ENCODE measurements around the gene HSPA1L.
"Not testable (repeated sequence)": the region's sequence is repeated elsewhere in the genome, so short reads cannot be mapped to it uniquely, and the experiment has no call there.

Gene HSPA1L

DNA sequence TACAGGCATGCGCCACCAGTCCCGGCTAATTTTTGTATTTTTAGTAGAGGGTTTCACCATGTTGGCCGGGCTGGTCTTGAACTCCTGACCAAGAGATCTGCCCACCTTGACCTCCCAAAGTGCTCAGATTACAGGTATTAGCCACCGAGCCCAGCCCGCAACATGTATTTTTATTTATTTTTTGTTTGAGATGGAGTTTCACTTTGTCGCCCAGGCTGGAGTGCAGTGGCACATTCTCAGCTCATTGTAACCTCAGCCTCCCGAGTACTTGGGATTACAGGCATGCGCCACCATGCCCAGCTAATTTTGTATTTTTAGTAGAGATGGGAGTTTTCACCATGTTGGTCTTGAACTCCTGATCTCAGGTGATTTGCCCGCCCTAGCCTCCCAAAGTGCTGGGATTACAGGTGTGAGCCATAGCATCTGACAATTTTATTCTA lies 23.1 kb upstream of the HSPA1L start:
- not testable (repeated sequence) for DNase-seq (ENCODE audit: low read depth); H3K4me3 ChIP-seq (ENCODE audit: low read depth, low read length)

DNA sequence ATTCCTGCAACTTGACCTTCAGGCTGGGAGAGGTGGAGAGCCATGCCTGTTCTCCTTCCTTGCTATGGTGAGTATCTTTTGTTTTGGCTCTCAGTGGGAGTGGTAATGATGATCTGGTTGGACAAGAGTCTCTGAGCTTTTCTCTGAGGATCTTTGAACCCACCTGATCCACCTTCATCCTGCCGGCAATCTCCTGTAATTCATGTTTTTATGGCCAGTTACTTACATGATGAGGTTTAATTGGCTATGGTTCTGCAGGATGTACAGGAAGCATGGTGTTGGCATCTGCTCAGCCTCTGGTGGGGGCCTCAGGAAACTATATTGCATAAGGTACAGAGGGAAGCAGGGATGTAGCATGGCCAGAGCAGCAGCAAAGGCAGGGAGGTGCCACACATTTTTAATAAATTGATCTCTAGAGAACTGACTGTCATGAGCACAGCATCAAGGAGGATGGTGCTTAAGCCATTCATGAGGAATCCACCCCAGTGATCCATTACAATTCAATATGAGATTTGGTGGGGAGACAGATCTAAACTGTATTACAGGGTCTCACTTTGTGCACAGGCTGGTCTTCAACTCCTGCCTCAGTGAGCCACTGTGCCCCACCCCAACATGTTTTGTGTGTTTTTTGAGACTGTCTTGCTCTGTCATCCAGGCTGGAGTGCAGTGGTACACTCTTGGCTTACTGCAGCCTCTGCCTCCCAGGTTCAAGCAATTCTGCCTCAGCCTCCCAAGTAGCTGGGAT lies 22.5 kb upstream of the HSPA1L start:
- DNase-seq (ENCODE audit: low read depth) = no peak
- peak overlapping the region; percentile 89 for H3K4me3 ChIP-seq (ENCODE audit: low read depth, low read length)

DNA sequence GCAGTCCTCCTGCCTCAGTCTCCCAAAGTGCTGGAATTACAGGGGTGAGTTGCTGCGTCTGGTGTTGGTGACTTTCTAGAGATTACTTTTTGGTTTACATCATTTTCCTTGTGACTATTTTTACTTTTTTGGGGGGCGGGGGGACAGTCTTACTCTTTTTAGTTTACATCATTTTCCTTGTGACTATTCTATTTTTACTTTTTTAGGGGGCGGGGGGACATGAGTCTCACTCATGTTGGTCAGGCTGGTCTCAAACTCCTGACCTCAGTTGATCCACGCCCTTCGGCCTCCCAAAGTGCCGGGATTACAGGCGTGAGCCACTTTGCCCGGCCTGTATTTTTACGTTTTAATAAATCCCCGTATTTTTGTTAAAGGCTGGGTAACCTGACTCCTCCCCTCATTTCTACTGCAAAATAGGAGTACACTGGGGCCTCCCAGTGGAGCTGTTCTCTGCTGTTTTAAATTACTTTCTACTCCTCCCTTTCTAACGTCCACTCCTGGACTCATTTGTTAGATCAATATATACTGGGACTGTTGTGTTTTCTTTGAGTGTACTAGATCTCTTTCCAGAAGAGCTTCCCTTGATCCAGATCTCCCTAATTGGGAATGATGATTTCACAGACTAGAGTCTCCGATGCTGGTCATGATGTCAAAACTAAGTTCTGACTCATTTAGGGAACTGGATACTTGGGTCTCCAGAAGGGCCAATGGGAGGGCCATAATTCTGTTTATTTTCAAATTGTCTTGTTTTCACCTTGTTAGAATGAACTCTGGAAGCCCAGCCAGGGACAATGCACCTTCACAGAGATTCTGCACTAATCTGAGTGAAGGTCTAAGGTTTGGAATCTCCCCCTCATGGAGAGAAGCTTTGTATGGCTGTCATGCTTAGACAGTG lies 21.6 kb upstream of the HSPA1L start:
- DNase-seq (ENCODE audit: low read depth) = no peak
- peak overlapping the region; percentile 89 for H3K4me3 ChIP-seq (ENCODE audit: low read depth, low read length)

DNA sequence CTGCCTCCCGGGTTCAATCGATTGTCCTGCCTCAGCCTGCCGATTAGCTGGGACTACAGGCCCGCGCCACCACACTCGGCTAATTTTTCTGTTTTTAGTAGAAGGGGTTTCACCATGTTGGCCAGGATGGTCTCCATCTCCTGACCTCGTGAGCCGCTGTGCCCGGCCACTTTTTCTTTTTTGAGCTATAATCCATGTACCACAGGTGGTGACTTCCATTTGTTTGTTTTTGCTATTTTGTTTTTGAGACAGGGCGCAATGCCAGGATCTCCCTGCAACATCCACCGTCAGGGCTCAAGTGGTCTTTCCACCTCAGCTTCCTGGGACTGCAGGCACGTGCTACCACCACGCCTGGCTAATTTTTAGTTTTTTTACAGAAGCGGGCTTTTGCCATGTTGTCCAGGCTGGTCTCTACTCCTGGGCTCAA lies 21.0 kb upstream of the HSPA1L start:
- no peak for DNase-seq (ENCODE audit: low read depth)
- H3K4me3 ChIP-seq (ENCODE audit: low read depth, low read length) = peak overlapping the region; percentile 89

DNA sequence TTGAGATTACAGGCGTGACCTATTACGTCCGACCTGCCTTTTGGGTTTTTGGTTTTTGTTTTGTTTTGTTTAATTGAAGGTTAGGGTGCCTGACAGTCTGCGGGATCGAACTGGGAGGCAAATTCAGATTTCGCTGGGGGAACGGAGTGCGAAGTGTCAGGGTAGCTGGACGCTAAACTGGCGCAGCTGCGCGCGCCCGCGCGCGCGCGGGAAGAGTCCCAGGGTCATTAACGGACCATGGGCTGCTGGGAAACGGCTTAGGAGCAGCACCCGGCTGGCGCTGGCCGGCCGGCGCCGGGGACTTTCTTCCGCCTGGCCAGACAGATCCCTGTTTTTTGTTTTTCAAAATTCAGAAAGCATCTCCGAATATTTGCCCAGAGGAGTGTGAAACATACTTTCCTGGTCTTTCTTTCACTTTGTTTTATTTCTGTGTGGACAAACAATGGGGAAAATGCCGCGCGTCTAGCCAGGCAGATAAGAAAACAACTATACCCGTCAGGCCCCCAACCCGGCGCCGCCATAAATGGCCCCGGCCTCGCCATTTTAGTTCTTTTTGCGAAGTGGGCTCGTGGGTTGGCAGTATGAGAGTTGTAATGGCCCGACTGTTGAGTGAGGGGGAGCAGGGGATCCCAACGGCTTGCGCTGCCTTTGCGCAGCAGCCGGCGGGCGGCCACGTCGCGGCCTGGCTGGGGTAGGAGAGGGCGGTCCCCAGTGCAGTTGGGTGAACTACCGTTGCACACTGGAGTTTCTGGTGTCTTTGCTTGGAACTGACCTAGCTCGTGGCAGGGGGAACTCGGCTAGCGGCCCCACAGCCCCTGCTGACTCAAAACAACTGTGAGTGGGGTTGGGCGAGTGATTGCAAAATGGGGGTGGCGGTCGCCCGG lies 19.5 kb upstream of the HSPA1L start:
- H3K4me3 ChIP-seq (ENCODE audit: low read depth, low read length) = peak overlapping the region; percentile 89
- peak; percentile 55 for DNase-seq (ENCODE audit: low read depth)

DNA sequence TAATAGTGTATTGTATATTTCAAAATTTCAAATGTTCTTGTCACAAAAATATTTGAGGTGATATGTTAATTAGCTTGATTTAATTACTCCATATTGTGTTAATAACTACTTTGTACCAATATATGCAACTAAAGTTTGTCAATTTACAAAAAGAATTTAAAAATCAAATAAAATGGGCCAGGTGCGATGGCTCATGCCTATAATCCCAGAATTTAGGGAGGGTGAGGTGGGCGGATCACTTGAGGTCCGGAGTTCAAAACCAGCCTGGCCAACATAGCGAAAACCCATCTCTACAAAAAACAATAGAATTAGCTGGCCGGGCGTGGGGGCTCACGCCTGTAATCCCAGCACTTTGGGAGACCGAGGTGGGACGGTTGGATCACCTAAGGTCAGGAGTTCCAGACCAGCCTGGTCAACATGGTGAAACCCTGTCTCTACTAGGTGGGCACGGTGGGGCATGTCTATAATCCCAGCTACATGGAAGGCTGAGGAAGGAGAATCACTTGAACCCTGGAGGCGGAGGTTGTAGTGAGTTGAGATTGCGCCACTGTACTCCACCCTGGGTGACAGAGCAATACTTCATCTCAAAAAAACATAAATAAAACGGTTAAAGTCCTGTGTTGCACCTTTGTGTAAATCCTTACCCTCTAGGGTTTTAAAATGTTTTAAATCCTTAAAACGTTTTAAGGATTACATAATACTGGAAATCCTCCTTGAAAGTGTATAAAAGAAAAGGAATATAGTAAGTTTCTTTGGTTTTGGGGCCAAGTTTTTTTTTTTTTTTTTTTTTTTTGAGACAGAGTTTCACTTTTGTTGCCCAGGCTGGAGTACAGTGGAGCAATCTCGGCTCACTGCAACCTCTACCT lies 16.5 kb upstream of the HSPA1L start:
- peak overlapping the region; percentile 55 for H3K4me3 ChIP-seq (ENCODE audit: low read depth, low read length)
- DNase-seq (ENCODE audit: low read depth) = no peak

DNA sequence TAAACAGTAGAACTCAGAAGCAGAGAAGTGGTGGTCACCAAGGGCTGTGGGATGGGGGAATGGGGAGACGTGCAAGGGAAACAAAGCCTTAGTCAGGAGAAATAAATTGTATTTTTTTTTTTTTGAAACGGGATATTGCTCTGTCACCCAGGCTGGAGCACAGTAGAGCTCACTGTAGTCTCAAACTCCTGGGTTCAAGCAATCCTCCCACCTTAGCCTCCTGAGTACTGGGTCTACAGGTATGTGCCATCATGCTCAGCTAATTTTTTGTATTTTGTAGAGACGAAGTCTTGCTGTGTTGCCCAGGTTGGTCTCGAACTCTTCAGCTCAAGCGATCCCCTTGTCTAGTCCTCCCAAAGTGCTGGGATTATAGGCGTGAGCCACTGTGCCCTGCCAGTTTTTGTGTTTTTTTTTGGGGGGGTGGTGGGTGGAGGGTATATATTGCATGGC lies 15.8 kb upstream of the HSPA1L start:
- no peak for DNase-seq (ENCODE audit: low read depth)
- peak overlapping the region; percentile 55 for H3K4me3 ChIP-seq (ENCODE audit: low read depth, low read length)

DNA sequence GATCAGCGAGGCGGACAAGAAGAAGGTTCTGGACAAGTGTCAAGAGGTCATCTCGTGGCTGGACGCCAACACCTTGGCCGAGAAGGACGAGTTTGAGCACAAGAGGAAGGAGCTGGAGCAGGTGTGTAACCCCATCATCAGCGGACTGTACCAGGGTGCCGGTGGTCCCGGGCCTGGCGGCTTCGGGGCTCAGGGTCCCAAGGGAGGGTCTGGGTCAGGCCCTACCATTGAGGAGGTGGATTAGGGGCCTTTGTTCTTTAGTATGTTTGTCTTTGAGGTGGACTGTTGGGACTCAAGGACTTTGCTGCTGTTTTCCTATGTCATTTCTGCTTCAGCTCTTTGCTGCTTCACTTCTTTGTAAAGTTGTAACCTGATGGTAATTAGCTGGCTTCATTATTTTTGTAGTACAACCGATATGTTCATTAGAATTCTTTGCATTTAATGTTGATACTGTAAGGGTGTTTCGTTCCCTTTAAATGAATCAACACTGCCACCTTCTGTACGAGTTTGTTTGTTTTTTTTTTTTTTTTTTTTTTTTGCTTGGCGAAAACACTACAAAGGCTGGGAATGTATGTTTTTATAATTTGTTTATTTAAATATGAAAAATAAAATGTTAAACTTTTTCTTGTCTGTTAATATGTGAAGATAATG lies 14.7 kb upstream of the HSPA1L start:
- H3K4me3 ChIP-seq (ENCODE audit: low read depth, low read length) = peak overlapping the region; percentile 55
- no peak for DNase-seq (ENCODE audit: low read depth)

DNA sequence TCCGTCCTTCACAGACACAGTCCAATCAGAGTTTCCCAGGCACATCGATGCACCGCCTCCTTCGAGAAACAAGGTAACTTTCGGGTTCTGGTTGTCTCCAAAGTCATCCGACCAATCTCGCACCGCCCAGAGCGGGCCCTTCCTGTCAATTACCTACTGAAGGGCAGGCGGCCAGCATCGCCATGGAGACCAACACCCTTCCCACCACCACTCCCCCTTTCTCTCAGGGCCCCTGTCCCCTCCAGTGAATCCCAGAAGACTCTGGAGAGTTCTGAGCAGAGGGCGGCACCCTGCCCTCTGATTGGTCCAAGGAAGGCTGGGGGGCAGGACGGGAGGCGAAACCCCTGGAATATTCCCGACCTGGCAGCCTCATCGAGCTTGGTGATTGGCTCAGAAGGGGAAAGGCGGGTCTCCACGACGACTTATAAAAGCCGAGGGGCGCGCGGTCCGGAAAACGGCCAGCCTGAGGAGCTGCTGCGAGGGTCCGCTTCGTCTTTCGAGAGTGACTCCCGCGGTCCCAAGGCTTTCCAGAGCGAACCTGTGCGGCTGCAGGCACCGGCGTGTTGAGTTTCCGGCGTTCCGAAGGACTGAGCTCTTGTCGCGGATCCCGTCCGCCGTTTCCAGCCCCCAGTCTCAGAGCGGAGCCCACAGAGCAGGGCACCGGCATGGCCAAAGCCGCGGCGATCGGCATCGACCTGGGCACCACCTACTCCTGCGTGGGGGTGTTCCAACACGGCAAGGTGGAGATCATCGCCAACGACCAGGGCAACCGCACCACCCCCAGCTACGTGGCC lies 12.4 kb upstream of the HSPA1L start, which contains the start of gene HSPA1B:
Gene HSPA1B, plus strand, starts transcription at position 453 of the 794 bp plus-strand sequence. Its CDS starts 213 bp downstream, at position 666.
- DNase-seq (ENCODE audit: low read depth) = peak; percentile 99
- peak within 1 kb of the TSS; percentile 69 for H3K4me3 ChIP-seq (ENCODE audit: low read depth, low read length)

DNA sequence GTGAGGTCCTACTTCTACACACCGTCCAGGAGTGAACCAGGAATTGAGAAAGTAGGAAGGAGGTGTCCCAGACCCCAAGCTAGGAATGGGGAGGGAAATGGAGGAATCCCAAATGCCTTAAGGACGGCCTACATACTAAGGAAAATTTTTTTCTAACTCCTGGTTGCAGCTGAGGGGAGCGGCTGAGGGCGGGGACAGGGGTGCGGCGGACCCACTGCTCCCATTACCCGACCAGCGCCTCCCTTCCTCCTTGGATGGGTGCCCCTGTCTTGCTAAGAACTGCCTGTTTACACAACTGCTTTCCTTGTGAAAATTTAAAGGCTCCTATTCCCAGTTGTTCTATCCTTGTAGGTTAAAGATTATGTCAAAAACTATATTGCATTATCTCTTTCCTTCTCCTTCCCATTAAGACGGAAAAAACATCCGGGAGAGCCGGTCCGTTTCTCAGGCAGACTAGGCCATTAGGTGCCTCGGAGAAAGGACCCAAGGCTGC lies 11.8 kb upstream of the HSPA1L start:
- H3K4me3 ChIP-seq (ENCODE audit: low read depth, low read length) = peak overlapping the region; percentile 69
- peak; percentile 47 for DNase-seq (ENCODE audit: low read depth)

DNA sequence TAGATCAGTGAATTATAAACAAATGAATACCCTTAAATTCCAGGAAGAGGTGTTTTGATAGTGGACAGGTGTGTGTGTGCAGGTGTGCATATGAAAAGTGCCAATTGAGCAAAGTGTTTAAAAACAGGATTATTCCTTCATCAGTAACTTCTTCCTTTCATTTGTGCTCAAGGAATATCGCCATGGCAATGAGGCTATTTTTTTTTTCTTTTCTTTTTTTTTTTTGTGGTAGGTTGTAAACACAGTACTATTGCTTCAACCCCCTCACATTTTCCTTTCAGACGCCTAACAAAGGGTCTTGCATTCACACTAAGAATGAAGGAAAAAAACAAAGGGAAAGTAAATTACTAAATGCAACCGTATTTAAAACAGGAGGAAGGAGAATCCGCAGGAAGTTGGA lies 10.5 kb upstream of the HSPA1L start:
- H3K4me3 ChIP-seq (ENCODE audit: low read depth, low read length) = no peak overlapping the region
- DNase-seq (ENCODE audit: low read depth) = no peak

DNA sequence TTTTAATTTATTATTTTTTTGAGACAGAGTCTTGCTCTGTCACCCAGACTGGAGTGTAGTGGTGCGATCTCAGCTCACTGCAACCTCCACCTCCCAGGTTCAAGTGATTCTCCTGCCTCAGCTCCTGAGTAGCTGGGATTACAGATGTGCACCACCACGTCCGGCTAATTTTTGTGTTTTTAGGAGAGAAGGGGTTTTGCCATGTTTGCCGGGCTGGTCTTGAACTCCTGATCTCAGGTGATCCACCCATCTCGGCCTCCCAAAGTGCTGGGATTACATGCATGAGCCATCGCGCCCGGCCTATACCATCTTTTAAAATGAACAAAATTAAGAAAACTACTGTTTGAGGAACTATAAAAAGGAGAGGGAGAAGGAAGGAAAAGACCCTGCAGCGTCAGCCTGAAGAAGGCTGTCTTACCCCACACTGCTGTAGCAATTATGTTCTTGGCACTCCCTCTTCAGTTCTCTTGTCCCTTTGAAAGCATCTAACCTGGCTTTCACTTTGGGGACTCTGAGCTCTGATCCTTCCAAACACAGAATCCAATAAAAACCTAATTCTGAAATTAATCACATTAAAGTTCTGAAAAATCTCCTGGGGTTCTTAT lies 8.6 kb upstream of the HSPA1L start:
- H3K4me3 ChIP-seq (ENCODE audit: low read depth, low read length); DNase-seq (ENCODE audit: low read depth): not testable (repeated sequence)

DNA sequence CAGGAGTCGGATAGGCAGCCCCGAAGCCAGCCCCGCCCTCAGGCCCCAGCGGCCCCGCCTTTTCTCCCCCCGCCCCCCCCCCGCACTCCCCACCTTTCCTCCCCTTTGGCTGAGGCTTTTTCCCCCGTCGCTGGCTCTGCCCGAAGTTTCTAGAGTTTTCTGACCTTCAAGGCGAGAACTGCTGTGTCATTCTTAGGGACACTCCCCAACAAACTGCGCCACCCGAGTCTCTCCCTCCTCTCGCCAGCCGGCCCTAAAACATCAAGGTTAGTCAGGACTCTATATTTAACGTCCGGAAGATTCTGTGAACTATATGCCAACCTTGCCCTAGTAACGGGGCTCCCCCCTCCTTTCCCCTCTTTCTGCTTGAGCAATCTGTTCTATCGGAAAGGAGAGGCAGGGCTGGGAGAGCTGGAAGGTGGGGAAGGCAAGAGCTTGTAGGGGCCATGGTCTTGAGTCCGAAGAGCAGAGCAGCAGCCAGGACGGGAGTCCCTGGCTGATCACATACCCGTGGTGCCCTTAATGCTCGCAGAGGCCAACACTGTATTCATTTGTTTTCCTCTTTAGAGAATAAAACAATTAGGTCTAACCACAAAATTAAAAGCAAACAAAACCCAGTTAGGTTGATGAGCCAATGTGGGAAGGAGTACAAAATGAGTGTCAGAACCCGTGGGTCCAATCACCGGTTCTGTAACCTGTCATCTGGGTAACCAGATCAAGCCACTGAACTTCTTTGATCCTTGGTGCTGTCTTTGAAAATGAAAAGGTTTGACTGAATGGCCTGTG lies 7.1 kb upstream of the HSPA1L start:
- peak overlapping the region; percentile 60 for H3K4me3 ChIP-seq (ENCODE audit: low read depth, low read length)
- peak; percentile 41 for DNase-seq (ENCODE audit: low read depth)

DNA sequence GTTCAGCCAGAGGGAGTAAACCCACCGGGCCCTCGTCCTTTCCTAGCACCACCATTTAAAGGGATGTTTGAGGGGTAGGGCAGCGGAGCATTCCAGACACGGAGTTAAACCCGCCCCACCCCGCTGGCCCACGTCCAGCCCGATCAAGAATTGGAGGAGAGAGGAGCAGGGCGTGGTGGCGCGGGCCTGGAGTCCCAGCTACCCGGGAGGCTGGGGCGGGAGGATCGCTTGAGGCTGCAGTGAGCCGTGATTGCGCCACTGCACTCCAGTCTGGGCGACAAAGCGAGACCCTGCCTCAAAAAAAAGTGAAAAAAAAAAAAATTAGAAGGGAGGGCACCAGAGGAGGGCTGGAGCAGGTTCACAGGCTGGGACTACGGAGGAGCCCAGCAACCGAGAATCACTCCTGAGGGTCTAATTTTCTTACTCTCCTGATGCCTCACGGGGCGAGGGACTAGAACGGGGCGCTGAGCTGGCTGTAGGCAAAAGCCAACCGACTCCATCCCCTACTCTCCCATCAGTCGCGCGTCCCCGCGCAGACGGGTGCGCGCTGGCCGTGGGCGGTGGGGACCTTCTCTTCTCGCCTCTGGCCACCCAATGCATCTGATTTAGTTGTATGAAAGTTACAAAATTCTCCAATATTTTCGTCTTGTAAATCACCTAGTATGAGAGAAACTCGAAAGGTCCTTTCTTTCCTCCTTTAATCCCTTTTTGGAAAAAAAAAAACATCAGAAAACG lies 6.4 kb upstream of the HSPA1L start:
- DNase-seq (ENCODE audit: low read depth) = no peak
- H3K4me3 ChIP-seq (ENCODE audit: low read depth, low read length) = peak overlapping the region; percentile 60

DNA sequence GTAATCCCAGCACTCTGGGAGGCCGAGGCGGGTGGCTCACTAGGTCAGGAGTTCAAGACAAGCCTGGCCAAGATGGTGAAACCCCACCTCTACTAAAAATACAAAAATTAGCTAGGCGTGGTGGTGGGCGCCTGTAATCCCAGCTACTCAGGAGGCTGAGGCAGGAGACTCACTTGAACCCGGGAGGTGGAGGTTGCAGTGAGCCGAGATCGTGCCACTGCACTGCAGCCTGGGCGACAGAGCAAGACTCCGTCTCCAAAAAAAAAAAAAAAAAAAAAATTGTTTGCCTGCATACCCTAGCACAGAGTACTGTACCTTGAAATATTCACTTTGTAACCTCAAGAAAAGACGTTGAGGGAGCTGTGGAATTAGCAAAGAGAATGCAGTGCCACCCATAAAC lies 5.3 kb upstream of the HSPA1L start:
- H3K4me3 ChIP-seq (ENCODE audit: low read depth, low read length) = not testable (repeated sequence)

More for the DNA sequence above, 5.3 kb upstream of the HSPA1L start:
- DNase-seq (ENCODE audit: low read depth) = not testable (repeated sequence)

Data from skeletal muscle cell (primary cell).